Activated naive CD8-positive, alpha-beta T cell treated with anti-CD3 and anti-CD28 coated beads, Interleukin-2, amount 50 U/mL, for 24 hours (primary cell): Measurements from ENCODE around the gene SCN10A.
A peak's percentile ranks its signal among the peaks of the same experiment; 100 is the strongest.

Source experiments
- ATAC-seq: fragments of 150-1000 bp; cut with Tn5 transposase; one replicate; pipeline ENCODE4 v1.10.0; 2021
- DNase-seq: peaks from one replicate; pipeline ENCODE4 v3.0.0; 2021
- H3K27ac Mint-ChIP-seq: one replicate; pipeline ENCODE4 v1.8.0; 2021; ENCODE audit warnings: mild to moderate bottlenecking, mixed read lengths
- H3K27me3 Mint-ChIP-seq: one replicate; pipeline ENCODE4 v1.8.0; 2021; ENCODE audit warnings: mixed read lengths
- H3K36me3 Mint-ChIP-seq: one replicate; pipeline ENCODE4 v1.8.0; 2021; ENCODE audit warnings: low read depth, mixed read lengths
- H3K4me1 Mint-ChIP-seq: one replicate; pipeline ENCODE4 v1.8.0; 2021; ENCODE audit warnings: mixed read lengths
- H3K4me3 Mint-ChIP-seq: one replicate; pipeline ENCODE4 v1.8.0; 2021; ENCODE audit warnings: mild to moderate bottlenecking, moderate library complexity, mixed read lengths
- H3K9me3 Mint-ChIP-seq: one replicate; pipeline ENCODE4 v1.8.0; 2021; ENCODE audit warnings: mixed read lengths

The SCN10A gene

GRCh38 chr3:38742550-38742949 is 73.5 kb downstream of the SCN10A start:
- Mint-ChIP-seq H3K4me3 (no peak overlapping the region), H3K27me3 (peaks cover 12% of the 10 kb centered on the region), H3K9me3 (no peaks in the 10 kb centered on the region), H3K36me3 (no peaks in the 10 kb centered on the region), H3K4me1 (no peaks in the 10 kb centered on the region), H3K27ac (no peak overlapping the region)
- DNase-seq: no peak
- no peak for ATAC-seq

GRCh38 chr3:38740537-38740936 is 75.5 kb downstream of the SCN10A start:
- Mint-ChIP-seq H3K27ac (no peak overlapping the region), H3K9me3 (no peaks in the 10 kb centered on the region), H3K27me3 (peaks cover 12% of the 10 kb centered on the region), H3K36me3 (no peaks in the 10 kb centered on the region), H3K4me1 (no peaks in the 10 kb centered on the region), H3K4me3 (no peak overlapping the region)
- no peak for ATAC-seq
- DNase-seq: no peak

- Mint-ChIP-seq H3K4me1 (no peaks in the 10 kb centered on the region), H3K36me3 (no peaks in the 10 kb centered on the region), H3K27ac (no peak overlapping the region), H3K27me3 (peaks cover 12% of the 10 kb centered on the region), H3K4me3 (no peak overlapping the region), H3K9me3 (no peaks in the 10 kb centered on the region)
- DNase-seq: no peak
- no peak for ATAC-seq
Measured at GRCh38 chr3:38739931-38740330, 76.1 kb downstream of the SCN10A start.

- Mint-ChIP-seq H3K4me3 (no peak overlapping the region), H3K27ac (no peak overlapping the region), H3K27me3 (peaks cover 12% of the 10 kb centered on the region), H3K9me3 (no peaks in the 10 kb centered on the region), H3K36me3 (no peaks in the 10 kb centered on the region), H3K4me1 (no peaks in the 10 kb centered on the region)
- DNase-seq (no peak), ATAC-seq (no peak)
Measured at GRCh38 chr3:38739396-38739689, 76.7 kb downstream of the SCN10A start.

GRCh38 chr3:38738630-38739395 is 77.2 kb downstream of the SCN10A start:
- ATAC-seq (no peak), DNase-seq (peak; percentile 52)
- Mint-ChIP-seq H3K4me1 (no peaks in the 10 kb centered on the region), H3K9me3 (no peaks in the 10 kb centered on the region), H3K27me3 (peaks cover 12% of the 10 kb centered on the region), H3K36me3 (no peaks in the 10 kb centered on the region), H3K27ac (no peak overlapping the region), H3K4me3 (no peak overlapping the region)

- H3K27me3 Mint-ChIP-seq: no peaks in the 10 kb centered on the region
- H3K9me3 Mint-ChIP-seq: no peaks in the 10 kb centered on the region
- DNase-seq (no peak), ATAC-seq (no peak)
- no peak overlapping the region for H3K27ac Mint-ChIP-seq
- no peak overlapping the region for H3K4me3 Mint-ChIP-seq
- no peaks in the 10 kb centered on the region for H3K4me1 Mint-ChIP-seq
- H3K36me3 Mint-ChIP-seq: no peaks in the 10 kb centered on the region
Measured at GRCh38 chr3:38731522-38731921, 84.5 kb downstream of the SCN10A start.

GRCh38 chr3:38730281-38730680 is 85.7 kb downstream of the SCN10A start:
- H3K36me3 Mint-ChIP-seq: no peaks in the 10 kb centered on the region
- DNase-seq: no peak
- H3K9me3 Mint-ChIP-seq: no peaks in the 10 kb centered on the region
- no peak overlapping the region for H3K27ac Mint-ChIP-seq
- no peak overlapping the region for H3K4me3 Mint-ChIP-seq
- no peaks in the 10 kb centered on the region for H3K4me1 Mint-ChIP-seq
- H3K27me3 Mint-ChIP-seq: no peaks in the 10 kb centered on the region
- no peak for ATAC-seq

- Mint-ChIP-seq H3K4me3 (no peak overlapping the region), H3K4me1 (no peaks in the 10 kb centered on the region), H3K36me3 (no peaks in the 10 kb centered on the region), H3K27me3 (peaks cover 3% of the 10 kb centered on the region), H3K27ac (no peak overlapping the region), H3K9me3 (no peaks in the 10 kb centered on the region)
- no peak for ATAC-seq
- no peak for DNase-seq
Measured at GRCh38 chr3:38728008-38728407, 88.0 kb downstream of the SCN10A start.

- Mint-ChIP-seq H3K27ac (no peak overlapping the region), H3K27me3 (peaks cover 3% of the 10 kb centered on the region), H3K4me1 (no peaks in the 10 kb centered on the region), H3K36me3 (no peaks in the 10 kb centered on the region), H3K4me3 (no peak overlapping the region), H3K9me3 (no peaks in the 10 kb centered on the region)
- DNase-seq (no peak), ATAC-seq (no peak)
Measured at GRCh38 chr3:38726751-38727150, 89.3 kb downstream of the SCN10A start.

- Mint-ChIP-seq H3K27me3 (peaks cover 3% of the 10 kb centered on the region), H3K27ac (no peak overlapping the region), H3K36me3 (no peaks in the 10 kb centered on the region), H3K4me3 (no peak overlapping the region), H3K9me3 (no peaks in the 10 kb centered on the region), H3K4me1 (no peaks in the 10 kb centered on the region)
- ATAC-seq (no peak), DNase-seq (no peak)
Measured at GRCh38 chr3:38725726-38726419, 90.1 kb downstream of the SCN10A start.

GRCh38 chr3:38724392-38724736 is 91.7 kb downstream of the SCN10A start:
- Mint-ChIP-seq H3K4me3 (no peak overlapping the region), H3K4me1 (no peaks in the 10 kb centered on the region), H3K9me3 (no peaks in the 10 kb centered on the region), H3K36me3 (no peaks in the 10 kb centered on the region), H3K27ac (no peak overlapping the region), H3K27me3 (peaks cover 3% of the 10 kb centered on the region)
- no peak for ATAC-seq
- DNase-seq: no peak

GRCh38 chr3:38723569-38724391 is 92.2 kb downstream of the SCN10A start:
- Mint-ChIP-seq H3K27me3 (peaks cover 3% of the 10 kb centered on the region), H3K9me3 (no peaks in the 10 kb centered on the region), H3K4me3 (no peak overlapping the region), H3K4me1 (no peaks in the 10 kb centered on the region), H3K36me3 (no peaks in the 10 kb centered on the region), H3K27ac (no peak overlapping the region)
- DNase-seq (no peak), ATAC-seq (no peak)

GRCh38 chr3:38722781-38723568 is 93.0 kb downstream of the SCN10A start:
- no peaks in the 10 kb centered on the region for H3K9me3 Mint-ChIP-seq
- no peak for ATAC-seq
- no peaks in the 10 kb centered on the region for H3K36me3 Mint-ChIP-seq
- peaks cover 3% of the 10 kb centered on the region for H3K27me3 Mint-ChIP-seq
- H3K27ac Mint-ChIP-seq: no peak overlapping the region
- H3K4me3 Mint-ChIP-seq: no peak overlapping the region
- H3K4me1 Mint-ChIP-seq: no peaks in the 10 kb centered on the region
- DNase-seq: no peak

- peaks cover 3% of the 10 kb centered on the region for H3K27me3 Mint-ChIP-seq
- ATAC-seq (no peak), DNase-seq (no peak)
- no peaks in the 10 kb centered on the region for H3K36me3 Mint-ChIP-seq
- no peaks in the 10 kb centered on the region for H3K4me1 Mint-ChIP-seq
- no peak overlapping the region for H3K4me3 Mint-ChIP-seq
- H3K27ac Mint-ChIP-seq: no peak overlapping the region
- no peaks in the 10 kb centered on the region for H3K9me3 Mint-ChIP-seq
Measured at GRCh38 chr3:38721207-38721772, 94.7 kb downstream of the SCN10A start.
